Measurements from ENCODE around the gene ZFYVE27. TPM values are rescaled to one million over a fixed set of nuclear protein-coding genes. Genes with fewer than 3 reads are reported as not detected.

ZFYVE27 gene
- total and polyA plus RNA-seq, 5 experiments from 2014 or later = 29.1 to 64.4 (median 37.9) TPM

- POLR2A ChIA-PET = no interaction called here
- no peak overlapping the region for H3K27ac Mint-ChIP-seq
- no peaks in the 10 kb centered on the region for H3K9me3 Mint-ChIP-seq
- no peak overlapping the region for H3K4me3 Mint-ChIP-seq
- no peaks in the 10 kb centered on the region for H3K36me3 Mint-ChIP-seq
- H3K27me3 Mint-ChIP-seq = peaks cover 15 to 58% (median 26%) of the 10 kb centered on the region in 5 donors
- DNase-seq (no peak), ATAC-seq (no peak)
- H3K4me1 Mint-ChIP-seq = peaks cover 0 to 7% (median 3%) of the 10 kb centered on the region in 4 donors
Measured at GRCh38 chr10:97707134-97707861, 29.6 kb upstream of the ZFYVE27 start.

DNA sequence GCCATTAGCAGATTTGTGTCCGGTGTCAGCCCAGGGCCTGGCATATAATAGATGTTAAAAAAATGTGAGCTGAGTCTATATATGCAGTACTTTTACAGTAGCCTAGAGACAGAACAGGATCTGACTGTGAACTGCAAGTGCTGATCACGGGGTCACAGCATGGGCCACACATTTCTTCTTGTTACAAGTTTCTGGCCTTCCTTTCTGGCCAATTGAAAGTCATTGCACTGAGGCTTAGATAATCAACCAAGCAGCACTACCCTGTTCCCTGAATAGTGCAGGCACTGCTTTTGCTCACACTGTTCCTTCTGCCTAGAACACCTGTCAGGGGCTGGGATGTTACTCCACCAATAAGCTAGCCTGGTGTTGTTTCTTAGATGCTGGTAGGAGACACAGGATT lies 28.8 kb upstream of the ZFYVE27 start:
- ATAC-seq = no peak
- no peaks in the 10 kb centered on the region for H3K9me3 Mint-ChIP-seq
- DNase-seq = no peak
- POLR2A ChIA-PET = no interaction called here
- peaks cover 4 to 10% (median 8%) of the 10 kb centered on the region in 4 donors for H3K4me1 Mint-ChIP-seq
- H3K36me3 Mint-ChIP-seq = no peaks in the 10 kb centered on the region
- no peak overlapping the region for H3K27ac Mint-ChIP-seq
- no peak overlapping the region for H3K4me3 Mint-ChIP-seq
- H3K27me3 Mint-ChIP-seq = peaks cover 14 to 61% (median 26%) of the 10 kb centered on the region in 5 donors

DNA sequence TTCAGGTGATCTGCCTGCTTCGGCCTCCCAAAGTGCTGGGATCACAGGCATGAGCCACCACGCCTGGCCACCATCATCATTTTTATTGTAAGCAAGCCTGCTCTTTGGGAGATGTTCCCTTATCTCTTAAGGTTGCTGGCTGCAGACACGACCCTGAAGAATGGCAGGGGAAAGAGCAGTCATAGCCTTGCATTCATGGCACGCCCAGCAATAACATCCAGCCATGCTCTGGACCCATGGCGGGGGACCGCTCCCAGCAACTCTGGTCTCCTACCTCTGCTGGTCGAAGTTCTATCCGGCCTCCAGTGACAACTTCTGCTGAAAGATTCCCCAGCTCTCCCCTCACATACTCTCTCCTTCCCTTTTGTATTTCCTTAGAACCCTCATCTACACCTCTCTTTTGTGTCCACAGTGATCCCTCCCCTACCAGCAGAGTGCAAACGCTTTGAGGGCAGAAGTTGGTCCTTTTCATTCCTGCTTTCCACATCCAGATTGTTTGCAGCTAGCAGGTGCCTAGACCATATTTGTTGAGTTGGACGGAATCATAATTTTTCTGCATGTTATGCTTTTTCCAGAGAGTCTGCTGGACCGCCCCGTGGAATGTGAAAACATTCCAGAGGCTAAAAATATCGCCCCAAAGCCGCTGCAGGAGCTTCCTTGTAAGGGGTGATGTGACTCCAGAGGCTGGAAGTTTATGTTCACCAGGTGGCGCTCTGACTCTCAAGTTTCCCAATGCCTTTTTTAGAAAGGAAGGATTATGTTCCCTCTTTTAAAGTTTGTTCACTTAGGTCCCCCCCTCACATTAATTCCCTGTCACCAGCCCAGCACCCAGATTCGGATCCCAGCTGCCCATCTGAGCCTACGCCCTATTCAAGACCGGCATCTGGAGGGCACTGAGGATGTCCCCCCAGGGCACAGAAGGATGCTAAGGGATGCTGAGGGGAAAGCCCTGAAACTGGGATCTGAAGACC lies 27.7 kb upstream of the ZFYVE27 start:
- no peak for ATAC-seq
- DNase-seq = peak in 6 of 10 donors; percentile 25 to 34 (median 30)
- Mint-ChIP-seq H3K4me3 (no peak overlapping the region), H3K27me3 (peaks cover 11 to 62% (median 26%) of the 10 kb centered on the region in 5 donors), H3K9me3 (no peaks in the 10 kb centered on the region), H3K4me1 (peaks cover 6 to 17% (median 11%) of the 10 kb centered on the region in 4 donors), H3K36me3 (no peaks in the 10 kb centered on the region), H3K27ac (peak overlapping the region in 1 of 10 donors; percentile 23)
- POLR2A ChIA-PET = interaction anchor here (0.7 to 1.5 kb wide), 2 partner anchors 21 to 22 kb away, joined by 4 read pairs; partner anchors contain the start of gene AVPI1

DNA sequence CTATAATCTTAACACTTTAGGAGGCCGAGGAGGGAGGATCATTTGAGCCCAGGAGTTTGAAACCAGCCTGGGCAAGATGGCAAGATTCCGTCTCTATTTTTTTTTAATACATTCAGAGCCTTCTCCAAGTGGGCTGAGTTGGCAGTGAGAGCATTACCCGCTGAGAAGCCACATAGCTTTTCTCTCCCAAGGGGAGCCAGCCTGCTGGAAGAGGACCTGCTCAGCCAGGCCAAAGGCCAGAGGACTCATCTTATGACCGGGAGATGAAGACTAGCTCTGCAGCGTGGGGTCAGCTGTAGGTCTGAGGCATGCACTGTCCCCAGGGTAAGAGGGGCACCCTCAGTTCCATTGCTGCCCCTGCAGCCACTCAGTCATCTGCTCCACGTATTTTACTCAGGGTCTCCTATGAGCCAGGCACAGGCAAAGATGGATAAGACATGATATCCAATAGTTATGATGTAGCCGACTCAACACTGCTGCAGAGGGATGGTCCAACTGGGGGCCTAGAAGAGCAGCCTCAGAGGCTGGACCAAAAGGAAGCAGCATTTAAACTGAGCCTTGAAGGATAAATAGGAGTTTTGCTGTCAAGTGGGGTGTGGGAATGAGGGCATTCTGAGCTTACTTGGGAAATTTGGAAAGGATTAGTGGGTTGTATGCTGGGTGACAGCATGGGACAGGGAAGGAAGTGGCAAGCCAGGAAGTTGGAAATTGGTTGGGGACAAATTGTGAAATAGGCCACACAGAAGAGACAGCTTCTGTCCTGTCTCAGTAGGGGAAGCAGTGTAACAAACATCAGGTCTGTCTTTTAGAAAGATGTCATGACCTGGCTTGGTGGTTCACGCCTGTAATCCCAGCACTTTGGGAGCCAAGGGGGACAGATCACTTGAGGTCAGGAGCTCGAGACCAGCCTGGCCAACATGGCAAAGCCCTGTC lies 25.0 kb upstream of the ZFYVE27 start:
- H3K4me3 Mint-ChIP-seq = peak overlapping the region; percentile 13 to 99 (median 71)
- no peaks in the 10 kb centered on the region for H3K9me3 Mint-ChIP-seq
- POLR2A ChIA-PET = interaction anchor here (0.8 to 2.7 kb wide), 3 partner anchors 21 to 25 kb away, joined by 3 to 11 read pairs (median 5); partner anchors contain the start of genes AVPI1 and ZFYVE27
- no peak for ATAC-seq
- DNase-seq = no peak
- peaks cover 6 to 20% (median 14%) of the 10 kb centered on the region in 4 donors for H3K4me1 Mint-ChIP-seq
- H3K27me3 Mint-ChIP-seq = peaks cover 9 to 52% (median 18%) of the 10 kb centered on the region in 5 donors
- peak overlapping the region in 1 of 10 donors; percentile 72 for H3K27ac Mint-ChIP-seq
- no peaks in the 10 kb centered on the region for H3K36me3 Mint-ChIP-seq

GRCh38 chr10:97713339-97713825 lies 23.5 kb upstream of the ZFYVE27 start, which contains the start of gene MARVELD1:
Gene MARVELD1, plus strand, starts transcription at chr10:97713730. Its CDS starts 147 bp downstream, at chr10:97713877.
- POLR2A ChIA-PET = interaction anchor here (0.6 to 2.7 kb wide), 4 partner anchors 10 to 30 kb away, joined by 3 to 13 read pairs (median 7); partner anchors contain the start of genes AVPI1 and ZFYVE27
- ATAC-seq (peak in 1 of 2 donors; percentile 3), DNase-seq (peak in 1 of 10 donors; percentile 10)
- Mint-ChIP-seq H3K4me1 (peaks cover 6 to 20% (median 14%) of the 10 kb centered on the region in 4 donors), H3K4me3 (peak within 1 kb of the TSS; percentile 94 to 100 (median 98)), H3K27ac (peak within 1 kb of the TSS; percentile 19 to 94 (median 83)), H3K27me3 (peaks cover 7 to 39% (median 13%) of the 10 kb centered on the region in 5 donors), H3K36me3 (no peaks in the 10 kb centered on the region), H3K9me3 (no peaks in the 10 kb centered on the region)

DNA sequence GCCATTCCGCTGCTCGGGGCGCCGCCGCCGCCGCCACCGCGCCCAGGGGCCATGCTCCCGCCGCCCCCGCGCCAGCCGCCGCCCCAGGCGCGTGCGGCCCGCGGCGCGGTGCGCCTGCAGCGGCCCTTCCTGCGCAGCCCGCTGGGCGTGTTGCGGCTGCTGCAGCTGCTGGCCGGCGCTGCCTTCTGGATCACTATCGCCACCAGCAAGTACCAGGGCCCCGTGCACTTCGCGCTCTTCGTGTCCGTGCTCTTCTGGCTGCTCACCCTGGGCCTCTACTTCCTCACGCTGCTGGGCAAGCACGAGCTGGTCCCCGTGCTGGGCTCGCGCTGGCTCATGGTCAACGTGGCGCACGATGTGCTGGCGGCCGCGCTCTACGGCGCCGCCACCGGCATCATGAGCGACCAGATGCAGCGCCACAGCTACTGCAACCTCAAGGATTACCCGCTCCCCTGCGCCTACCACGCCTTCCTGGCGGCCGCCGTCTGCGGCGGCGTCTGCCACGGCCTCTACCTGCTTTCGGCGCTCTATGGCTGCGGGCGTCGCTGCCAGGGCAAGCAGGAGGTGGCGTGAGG lies 23.0 kb upstream of the ZFYVE27 start:
- H3K4me1 Mint-ChIP-seq = peaks cover 7 to 20% (median 14%) of the 10 kb centered on the region in 4 donors
- peaks cover 7 to 34% (median 11%) of the 10 kb centered on the region in 5 donors for H3K27me3 Mint-ChIP-seq
- no peaks in the 10 kb centered on the region for H3K9me3 Mint-ChIP-seq
- no peaks in the 10 kb centered on the region for H3K36me3 Mint-ChIP-seq
- peak overlapping the region; percentile 94 to 100 (median 98) for H3K4me3 Mint-ChIP-seq
- DNase-seq = peak in 9 of 10 donors; percentile 12 to 69 (median 37)
- H3K27ac Mint-ChIP-seq = peak overlapping the region; percentile 18 to 94 (median 83)
- POLR2A ChIA-PET = interaction anchor here (1.4 to 2.7 kb wide), 4 partner anchors 11 to 27 kb away, joined by 3 to 13 read pairs (median 7); partner anchors contain the start of genes AVPI1 and ZFYVE27
- ATAC-seq = peak; percentile 86 to 87

- Mint-ChIP-seq H3K27me3 (peaks cover under 1 to 27% (median 6%) of the 10 kb centered on the region in 5 donors), H3K36me3 (no peaks in the 10 kb centered on the region), H3K9me3 (no peaks in the 10 kb centered on the region), H3K4me3 (peak overlapping the region; percentile 69 to 100 (median 98)), H3K27ac (peak overlapping the region in 5 of 10 donors; percentile 47 to 90 (median 80)), H3K4me1 (peaks cover 8 to 16% (median 13%) of the 10 kb centered on the region in 4 donors)
- POLR2A ChIA-PET = interaction anchor here (1.4 to 2.7 kb wide), 4 partner anchors 11 to 28 kb away, joined by 3 to 13 read pairs (median 7); partner anchors contain the start of genes AVPI1 and ZFYVE27
- peak in 3 of 10 donors; percentile 12 to 31 (median 28) for DNase-seq
- peak; percentile 22 to 37 for ATAC-seq
Measured at GRCh38 chr10:97714401-97715258, 22.3 kb upstream of the ZFYVE27 start.

DNA sequence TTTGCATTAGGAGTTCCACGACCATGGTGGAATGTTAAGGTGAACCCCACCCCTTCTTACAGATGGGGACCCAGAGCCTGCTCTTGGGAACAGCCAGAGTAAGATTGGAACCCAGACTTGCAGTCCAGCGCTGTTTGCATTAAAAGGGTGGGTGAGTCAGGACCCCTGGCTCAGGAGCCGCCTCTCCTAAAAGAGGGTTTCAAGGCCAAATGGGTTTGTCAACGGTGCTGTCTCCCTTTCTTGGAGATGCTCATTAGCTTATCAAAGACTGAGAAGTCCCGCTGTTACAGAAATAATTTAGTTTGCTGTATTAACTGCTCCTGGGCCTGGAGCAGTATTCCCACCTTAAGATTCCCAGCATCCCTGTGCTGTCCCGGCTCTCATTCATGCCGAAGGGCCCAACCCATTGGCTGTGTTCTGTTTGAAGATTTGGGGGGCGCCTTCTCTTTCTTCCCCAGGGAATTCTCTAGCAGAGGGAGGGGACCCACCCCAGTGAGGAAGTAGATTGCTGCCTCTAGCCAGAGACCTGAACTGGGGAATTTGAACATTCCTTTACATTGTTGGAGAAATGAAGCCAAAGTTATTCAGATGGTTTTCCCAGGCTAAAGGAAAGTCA lies 21.6 kb upstream of the ZFYVE27 start:
- DNase-seq = no peak
- no peaks in the 10 kb centered on the region for H3K36me3 Mint-ChIP-seq
- H3K27ac Mint-ChIP-seq = peak overlapping the region in 3 of 10 donors; percentile 13 to 80 (median 33)
- peak overlapping the region; percentile 69 to 100 (median 98) for H3K4me3 Mint-ChIP-seq
- peaks cover 0 to 21% (median 5%) of the 10 kb centered on the region in 5 donors for H3K27me3 Mint-ChIP-seq
- H3K9me3 Mint-ChIP-seq = no peaks in the 10 kb centered on the region
- POLR2A ChIA-PET = interaction anchor here (1.4 to 2.4 kb wide), 2 partner anchors 16 to 21 kb away, joined by 3 to 13 read pairs; partner anchors contain the start of gene ZFYVE27
- ATAC-seq = no peak
- peaks cover 8 to 16% (median 13%) of the 10 kb centered on the region in 4 donors for H3K4me1 Mint-ChIP-seq

- Mint-ChIP-seq H3K27ac (no peak overlapping the region), H3K27me3 (peaks cover 0 to 7% (median 0%) of the 10 kb centered on the region in 5 donors), H3K4me3 (no peak overlapping the region), H3K9me3 (no peaks in the 10 kb centered on the region), H3K36me3 (no peaks in the 10 kb centered on the region), H3K4me1 (peaks cover 6 to 16% (median 12%) of the 10 kb centered on the region in 4 donors)
- POLR2A ChIA-PET = no interaction called here
- ATAC-seq (no peak), DNase-seq (no peak)
Measured at GRCh38 chr10:97717627-97718026, 19.3 kb upstream of the ZFYVE27 start.

DNA sequence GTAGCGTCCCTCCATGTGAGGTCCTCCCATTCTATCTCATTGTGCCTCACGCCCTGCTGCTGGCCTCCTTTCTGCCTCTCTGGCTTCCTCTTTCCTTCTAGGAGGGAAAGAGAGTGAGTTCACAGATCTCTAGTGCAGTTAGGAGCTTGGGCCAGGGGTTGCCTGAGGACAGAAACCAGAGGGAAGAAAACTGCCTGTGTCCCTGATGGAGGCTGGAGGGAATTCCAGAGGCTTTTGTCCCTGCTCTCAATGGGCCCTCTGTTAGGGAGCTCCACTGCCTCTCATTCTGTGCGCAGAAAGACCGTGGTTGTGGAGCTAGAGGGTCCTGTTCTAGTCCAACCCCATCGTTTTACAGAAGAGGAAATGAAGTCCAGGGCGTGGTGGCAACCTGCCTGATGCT lies 18.8 kb upstream of the ZFYVE27 start:
- no peaks in the 10 kb centered on the region for H3K36me3 Mint-ChIP-seq
- POLR2A ChIA-PET = no interaction called here
- H3K4me3 Mint-ChIP-seq = no peak overlapping the region
- ATAC-seq (no peak), DNase-seq (no peak)
- H3K27me3 Mint-ChIP-seq = peaks cover 0 to 2% (median 0%) of the 10 kb centered on the region in 5 donors
- no peak overlapping the region for H3K27ac Mint-ChIP-seq
- peaks cover 3 to 10% (median 8%) of the 10 kb centered on the region in 4 donors for H3K4me1 Mint-ChIP-seq
- H3K9me3 Mint-ChIP-seq = no peaks in the 10 kb centered on the region

Data from naive thymus-derived CD8-positive, alpha-beta T cell (primary cell).